GM20431 (cell line): Measurements from ENCODE around the gene ZNF18.

ENCODE experiments used
- in situ Hi-C: fragments of 300-500 bp; cut with MseI, MboI; formaldehyde crosslinking; loops from one replicate; pipeline ENCODE4 v1.15.0; 2020; ENCODE audit warnings: low sequenced_read_pairs; ENCODE audit not compliant: unreplicated experiment

ZNF18 gene

DNA sequence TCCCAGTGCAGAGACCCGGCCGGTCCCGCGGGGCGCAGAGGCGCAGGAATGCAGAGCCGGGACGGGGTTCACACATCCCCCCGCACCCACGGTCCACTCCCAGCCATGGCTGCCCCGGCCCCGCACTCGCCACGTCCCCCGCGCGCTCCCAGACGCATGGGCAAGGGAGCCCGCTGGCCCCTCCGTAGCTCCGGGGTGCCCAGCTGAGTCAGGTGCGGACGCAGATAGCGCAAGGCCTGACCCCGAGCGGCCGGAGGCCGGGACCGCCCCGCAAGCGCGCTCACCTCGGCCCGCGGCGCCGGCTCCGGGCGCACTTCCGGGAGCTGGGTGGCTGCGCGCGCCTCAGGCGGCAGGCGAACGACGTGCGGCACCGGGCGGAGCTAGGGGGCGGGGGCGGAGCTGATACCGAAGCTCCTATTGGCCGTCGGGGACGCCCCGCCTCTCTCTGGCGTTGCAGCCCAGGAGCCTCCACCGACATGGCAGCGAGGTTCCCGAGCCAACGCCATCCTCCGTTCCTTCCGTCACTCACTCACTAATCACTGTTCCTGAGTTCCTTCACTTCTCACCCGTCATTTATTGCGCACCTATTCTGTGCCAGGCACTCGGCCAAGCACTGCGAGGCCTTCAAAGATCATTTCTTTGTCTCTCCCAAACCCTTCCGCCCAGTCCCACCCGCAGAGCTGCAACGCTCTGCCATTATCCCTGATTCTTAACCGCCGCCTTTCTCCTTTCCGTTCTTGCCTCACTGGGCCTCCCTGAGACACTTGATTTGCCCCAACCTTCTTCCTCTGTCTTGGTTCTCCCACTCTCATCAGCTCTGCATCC lies at the start of gene ZNF18:
ZNF18 (minus strand) TSS at position 329 of the 825 bp plus-strand sequence. CDS start 4,646 bp downstream, outside the sequence.
- in situ Hi-C loops: no loop called here

DNA sequence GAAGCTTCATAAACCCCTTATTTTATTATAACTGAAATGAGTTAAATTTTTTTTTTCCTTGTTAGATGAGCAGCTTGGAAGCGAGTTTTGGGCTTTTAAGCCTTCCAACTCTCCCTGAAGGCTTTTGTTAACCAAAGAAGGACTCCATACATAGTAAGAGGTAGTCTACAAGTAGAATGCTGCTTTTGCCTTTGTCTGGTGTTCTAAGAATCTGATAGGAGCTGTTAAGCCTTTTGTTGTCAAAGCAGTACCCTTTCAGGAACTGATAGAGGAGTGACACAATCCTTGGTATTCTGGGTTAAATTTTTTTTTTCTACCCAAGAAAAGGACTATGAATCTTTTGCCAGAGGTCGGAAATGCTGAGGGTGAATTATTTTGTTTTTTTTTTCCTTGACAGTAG lies 49.5 kb upstream of the ZNF18 start:
- in situ Hi-C loops: no loop called here

- in situ Hi-C loops: no loop called here
These were observed 46.4 kb upstream of the ZNF18 start for GRCh38 chr17:12043702-12044101.

- in situ Hi-C loops: no loop called here
These were observed 44.0 kb upstream of the ZNF18 start for GRCh38 chr17:12041312-12041711.

- in situ Hi-C loops: no loop called here
These were observed 43.2 kb upstream of the ZNF18 start for GRCh38 chr17:12040478-12040877.

GRCh38 chr17:12037970-12038369 lies 40.7 kb upstream of the ZNF18 start:
- in situ Hi-C loops: no loop called here

DNA sequence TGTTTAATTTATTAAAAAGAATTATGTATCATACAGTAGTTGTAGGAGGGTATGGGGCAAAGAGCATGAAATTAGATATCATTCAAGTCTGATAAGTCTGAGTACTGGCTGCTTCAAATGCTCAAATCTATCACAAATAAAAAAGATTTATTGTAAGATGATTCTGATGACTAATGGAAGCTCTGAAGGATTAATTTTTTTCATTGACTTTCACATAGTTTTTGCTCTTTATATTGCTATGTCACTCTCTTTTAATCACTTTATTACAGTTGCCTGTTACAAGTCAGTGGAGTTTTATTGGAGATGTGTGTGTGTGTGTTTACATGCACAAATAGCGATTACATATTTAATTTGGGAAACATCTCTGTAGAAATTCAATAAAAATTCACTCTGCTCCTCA lies 38.4 kb upstream of the ZNF18 start:
- in situ Hi-C loops: no loop called here

- in situ Hi-C loops: no loop called here
These were observed 37.3 kb upstream of the ZNF18 start for GRCh38 chr17:12034538-12034937.

GRCh38 chr17:12028611-12029010 lies 31.3 kb upstream of the ZNF18 start:
- in situ Hi-C loops: no loop called here

DNA sequence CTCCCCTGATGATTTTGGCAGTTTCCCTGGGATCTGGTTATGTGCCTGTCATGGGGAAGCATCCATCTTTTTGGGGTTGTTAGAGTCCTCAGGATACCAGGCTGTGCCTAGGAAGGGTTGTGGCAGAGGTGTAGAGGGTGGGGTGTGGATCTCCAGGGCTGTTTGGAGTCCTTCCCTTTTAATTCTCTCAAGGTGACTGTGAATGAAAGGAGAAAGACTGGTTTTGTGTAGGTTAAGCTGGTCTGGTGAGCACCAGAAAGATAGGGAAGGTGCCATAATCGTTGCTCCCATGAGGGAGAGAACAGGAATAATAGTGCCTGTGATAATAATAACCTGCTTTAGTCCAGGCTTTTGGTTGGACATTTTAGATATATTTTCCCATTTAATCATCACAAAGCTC lies 30.4 kb upstream of the ZNF18 start:
- in situ Hi-C loops: no loop called here

- in situ Hi-C loops: no loop called here
These were observed 27.1 kb upstream of the ZNF18 start for GRCh38 chr17:12024327-12024726.

- in situ Hi-C loops: no loop called here
These were observed 25.0 kb upstream of the ZNF18 start for GRCh38 chr17:12022310-12022709.

DNA sequence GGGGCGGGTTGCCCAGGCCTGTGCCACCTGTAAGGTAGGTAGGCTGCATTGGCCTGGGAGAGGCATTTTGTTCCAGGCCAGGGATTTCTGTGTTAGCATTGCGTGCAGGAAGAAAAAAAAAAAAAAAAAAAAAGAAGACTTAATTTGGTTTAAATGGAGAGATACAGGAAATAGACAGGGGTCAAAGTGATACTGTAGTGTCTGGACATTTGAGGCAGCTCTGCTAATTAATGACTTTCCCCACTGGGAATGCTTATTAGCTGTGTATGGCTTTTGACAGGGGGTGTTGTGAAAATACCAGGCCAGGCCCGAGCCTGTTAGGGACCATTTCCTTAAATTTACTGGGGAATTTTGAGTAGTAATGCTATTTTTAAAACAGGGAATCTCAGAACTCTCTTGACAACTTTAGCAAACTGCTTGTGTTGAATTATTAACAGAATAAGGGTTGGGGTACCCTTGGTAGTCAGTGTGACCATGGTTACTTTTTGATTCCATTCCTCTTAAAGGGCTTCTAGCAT lies 24.4 kb upstream of the ZNF18 start:
- in situ Hi-C loops: no loop called here

DNA sequence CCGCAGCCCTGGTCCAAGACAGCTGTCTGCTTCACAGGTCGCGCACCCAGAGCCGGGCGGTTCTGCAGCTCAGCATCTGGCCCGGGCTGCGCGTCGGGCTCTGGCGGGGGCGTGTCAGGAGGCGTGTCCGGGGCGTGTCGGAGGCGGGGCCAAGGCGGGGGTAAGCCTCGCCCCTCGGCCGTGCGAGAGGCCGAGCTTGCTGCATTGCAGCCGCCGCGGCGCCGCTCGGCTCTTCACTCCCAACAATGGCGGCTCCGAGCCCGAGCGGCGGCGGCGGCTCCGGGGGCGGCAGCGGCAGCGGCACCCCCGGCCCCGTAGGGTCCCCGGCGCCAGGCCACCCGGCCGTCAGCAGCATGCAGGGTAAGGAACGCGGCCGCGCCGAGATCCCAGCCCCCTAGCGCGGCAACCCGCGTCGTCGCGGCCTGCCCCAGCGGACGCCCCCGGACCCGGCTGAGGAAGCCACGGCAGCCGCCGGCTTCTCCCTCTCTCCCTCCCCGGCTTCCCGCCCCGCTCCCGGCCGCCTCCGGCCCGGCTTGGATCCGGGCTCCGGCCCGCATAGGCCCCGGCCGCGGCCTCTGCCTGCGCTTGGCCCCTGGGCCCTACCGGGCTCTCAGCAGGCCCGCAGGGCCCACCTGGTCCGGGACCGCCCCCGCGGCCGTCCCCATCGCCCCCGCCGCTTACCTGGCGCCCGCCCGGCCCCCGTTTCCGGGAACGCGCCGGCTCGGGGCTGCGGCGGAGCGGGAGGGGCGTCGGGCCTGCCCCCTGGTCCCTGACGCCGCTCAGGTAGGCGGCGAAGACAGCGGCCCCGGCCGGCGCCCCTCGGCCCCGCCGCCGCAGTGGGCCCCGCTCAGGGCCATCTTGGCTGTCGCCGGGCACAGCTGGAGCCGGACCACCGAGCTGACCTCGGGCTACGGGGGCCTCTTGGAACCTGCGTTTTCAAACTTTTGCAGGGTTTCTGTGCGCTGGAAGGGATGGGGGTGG lies 23.7 kb upstream of the ZNF18 start, which contains the start of gene MAP2K4:
MAP2K4 (plus strand) TSS at position 236 of the 981 bp plus-strand sequence; CDS start at position 246, 10 bp downstream.
- in situ Hi-C loops: no loop called here

DNA sequence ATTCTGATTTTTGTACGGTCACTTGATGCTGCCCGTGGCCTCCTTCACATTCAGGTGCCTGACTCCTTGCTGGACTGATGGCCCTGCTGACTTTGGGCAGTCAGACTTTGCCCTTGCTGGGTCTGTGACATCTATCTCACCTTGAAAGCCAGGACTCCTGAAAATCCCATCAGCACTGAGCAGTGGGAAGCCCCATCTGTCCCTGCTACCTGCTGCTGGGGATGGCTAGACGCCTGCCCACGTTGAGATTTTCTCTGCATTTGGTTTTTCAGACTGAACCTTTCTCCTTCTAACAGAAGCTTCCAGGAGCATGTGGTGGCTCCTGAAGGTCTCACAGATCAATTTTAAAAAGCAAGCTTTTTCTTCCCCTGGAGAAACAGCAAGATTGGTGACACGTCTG lies 10.2 kb upstream of the ZNF18 start:
- in situ Hi-C loops: no loop called here

- in situ Hi-C loops: no loop called here
These were observed 2.4 kb upstream of the ZNF18 start for GRCh38 chr17:11999696-12000095.

GRCh38 chr17:11997972-11998233 lies 628 bp upstream of the ZNF18 start:
- in situ Hi-C loops: no loop called here

DNA sequence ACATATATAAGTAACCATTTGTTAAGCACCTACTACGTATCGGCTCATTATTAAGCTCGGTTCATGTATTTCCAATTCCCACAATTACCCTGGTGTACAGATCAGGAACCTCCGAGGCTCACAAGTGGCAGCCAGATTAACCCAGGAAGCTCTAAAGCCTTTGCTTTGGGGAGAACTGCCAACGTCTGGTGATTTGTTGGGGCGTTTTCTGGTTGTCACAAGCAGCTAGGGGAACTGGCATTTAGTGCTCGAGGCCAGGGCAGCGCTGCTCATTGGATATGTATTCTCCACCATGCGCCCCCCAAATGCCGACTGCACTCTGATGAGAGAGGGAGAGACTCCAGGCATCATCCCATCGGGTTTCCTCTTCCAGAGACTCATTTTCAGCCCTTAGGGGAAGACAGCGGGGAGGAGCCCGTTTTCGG lies 541 bp downstream of the ZNF18 start:
- in situ Hi-C loops: no loop called here

DNA sequence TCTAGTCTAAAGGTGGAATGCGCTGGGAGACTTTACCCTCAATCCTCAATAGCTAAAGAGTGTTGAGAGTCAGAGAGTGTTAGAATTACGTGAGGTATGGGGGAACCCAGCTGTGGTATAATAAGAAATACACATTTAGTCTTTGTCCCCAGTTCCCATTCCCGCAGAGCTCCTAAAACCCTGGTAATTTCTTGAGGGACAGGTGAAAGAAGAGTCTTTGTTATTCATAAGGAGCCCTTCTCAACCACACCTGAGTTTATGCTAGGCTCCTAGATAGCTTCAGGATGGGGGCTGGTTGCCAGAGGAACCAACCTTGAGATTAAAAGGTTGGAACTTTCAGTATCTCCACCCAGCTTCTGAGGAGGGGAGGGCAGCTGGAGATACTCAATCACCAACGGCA lies 5.8 kb downstream of the ZNF18 start:
- in situ Hi-C loops: no loop called here

DNA sequence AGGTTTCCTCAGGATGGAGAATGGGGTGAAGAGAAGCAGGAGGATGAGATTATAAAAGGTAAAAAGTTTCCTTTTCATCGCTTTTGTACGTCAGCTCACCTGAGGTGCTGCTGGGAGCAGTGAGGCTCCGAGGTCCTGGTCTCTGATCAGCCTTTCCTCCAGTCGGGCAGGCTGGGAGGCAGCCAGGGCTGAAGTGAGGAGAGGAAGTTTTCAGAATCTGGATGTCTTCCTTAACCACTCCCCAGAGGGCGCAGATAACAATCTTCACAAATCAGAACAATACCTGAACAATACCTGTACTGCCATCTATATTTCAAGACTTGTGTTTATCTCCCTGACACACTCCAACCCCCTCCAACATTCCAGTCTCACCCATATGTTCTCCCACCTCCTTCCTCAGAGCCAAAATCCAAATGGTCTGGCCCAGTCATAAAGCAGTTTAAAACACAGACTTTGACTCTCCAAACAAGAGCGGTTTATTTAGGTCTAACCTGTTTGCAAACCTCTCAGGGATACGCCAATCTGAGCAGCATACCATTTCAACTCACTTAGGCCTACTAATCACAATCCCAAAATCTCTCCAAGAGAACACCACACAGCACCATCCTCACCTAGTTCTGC lies 6.8 kb downstream of the ZNF18 start:
- in situ Hi-C loops: no loop called here
